Measurements from ENCODE around the gene TTC28. TPM values are rescaled to one million over a fixed set of nuclear protein-coding genes. Genes with fewer than 3 reads are reported as not detected.

The TTC28 gene
- total and polyA plus RNA-seq, 2 donors (not counting 3 experiments of a cell fraction or from before 2014, with no cell fraction given), result 16.5 to 51.1 TPM

- dilution Hi-C loops (cut with MboI; ENCODE audit: extremely low pct_ligation_motif_present, low sequenced_read_pairs) (no loop called here), intact Hi-C loops (cut with micrococcal nuclease) (no loop called here)
- POLR2A ChIA-PET, result no interaction called here
- CTCF ChIA-PET, result interaction anchor here (0.9 to 1.0 kb wide), 2 partner anchors 8 to 9 kb away, joined by 3 read pairs; no protein-coding TSS in a partner anchor
- TF ChIP-seq POLR2A (IDR thresholded peaks at IDR 0.05; ENCODE audit: low read depth, low read length), result no peak
- TF ChIP-seq, protein P1, sequence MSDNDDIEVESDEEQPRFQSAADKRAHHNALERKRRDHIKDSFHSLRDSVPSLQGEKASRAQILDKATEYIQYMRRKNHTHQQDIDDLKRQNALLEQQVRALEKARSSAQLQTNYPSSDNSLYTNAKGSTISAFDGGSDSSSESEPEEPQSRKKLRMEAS (IDR thresholded peaks at IDR 0.05; ENCODE audit: insufficient read depth, insufficient read length), result no peak
- no peak for TF ChIP-seq JUN (IDR thresholded peaks at IDR 0.05; ENCODE audit: borderline replicate concordance, insufficient read depth, insufficient read length, low read depth)
- TF ChIP-seq EZH2 (IDR thresholded peaks at IDR 0.05; ENCODE audit: borderline replicate concordance, low read depth, low read length, severe bottlenecking), result no peak
- no peak for TF ChIP-seq POLR2AphosphoS5 (IDR thresholded peaks at IDR 0.05; ENCODE audit: insufficient read depth, low read depth, low read length)
- TF ChIP-seq MYC (IDR thresholded peaks at IDR 0.05; ENCODE audit: low read depth, low read length), result no peak
- TF ChIP-seq, protein P2, sequence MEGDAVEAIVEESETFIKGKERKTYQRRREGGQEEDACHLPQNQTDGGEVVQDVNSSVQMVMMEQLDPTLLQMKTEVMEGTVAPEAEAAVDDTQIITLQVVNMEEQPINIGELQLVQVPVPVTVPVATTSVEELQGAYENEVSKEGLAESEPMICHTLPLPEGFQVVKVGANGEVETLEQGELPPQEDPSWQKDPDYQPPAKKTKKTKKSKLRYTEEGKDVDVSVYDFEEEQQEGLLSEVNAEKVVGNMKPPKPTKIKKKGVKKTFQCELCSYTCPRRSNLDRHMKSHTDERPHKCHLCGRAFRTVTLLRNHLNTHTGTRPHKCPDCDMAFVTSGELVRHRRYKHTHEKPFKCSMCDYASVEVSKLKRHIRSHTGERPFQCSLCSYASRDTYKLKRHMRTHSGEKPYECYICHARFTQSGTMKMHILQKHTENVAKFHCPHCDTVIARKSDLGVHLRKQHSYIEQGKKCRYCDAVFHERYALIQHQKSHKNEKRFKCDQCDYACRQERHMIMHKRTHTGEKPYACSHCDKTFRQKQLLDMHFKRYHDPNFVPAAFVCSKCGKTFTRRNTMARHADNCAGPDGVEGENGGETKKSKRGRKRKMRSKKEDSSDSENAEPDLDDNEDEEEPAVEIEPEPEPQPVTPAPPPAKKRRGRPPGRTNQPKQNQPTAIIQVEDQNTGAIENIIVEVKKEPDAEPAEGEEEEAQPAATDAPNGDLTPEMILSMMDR (IDR thresholded peaks at IDR 0.05; ENCODE audit: extremely low read depth in 1 of 2, insufficient read depth in 1 of 2, low read depth in 1 of 2, low read length in 2 of 2), result no peak
- no peak for TF ChIP-seq FOS (IDR thresholded peaks at IDR 0.05; ENCODE audit: borderline replicate concordance, insufficient read depth, low read length)
- no peak for TF ChIP-seq GATA2 (IDR thresholded peaks at IDR 0.05; ENCODE audit: insufficient read depth, insufficient read length, low read depth, low read length)
- DNase-seq (ENCODE audit: low read depth, low spot score) (no peak), FAIRE-seq (no peak)
- Histone ChIP-seq H3K79me2 (ENCODE audit: control insufficient read depth, insufficient read depth, low read length) (no peaks in the 10 kb centered on the region), H3K4me2 (ENCODE audit: insufficient read depth, low read length) (no peak overlapping the region), H3K4me3 (replicated peaks in 1 of 3; ENCODE audit: insufficient read depth in 1 of 3, low read depth in 1 of 3, low read length in 3 of 3) (no peak overlapping the region), H2AFZ (ENCODE audit: low read depth, low read length) (no peak overlapping the region), H3K4me1 (ENCODE audit: control insufficient read depth, extremely low read depth, insufficient read depth, low read length) (no peaks in the 10 kb centered on the region), H3K27ac (ENCODE audit: insufficient read depth, low read depth, low read length) (no peak overlapping the region), H4K20me1 (replicated peaks; ENCODE audit: control insufficient read depth, extremely low read depth, insufficient read depth, low read length) (no peaks in the 10 kb centered on the region), H3K27me3 (ENCODE audit: control insufficient read depth in 2 of 2, insufficient read depth in 2 of 2, low read length in 2 of 2) (no peaks in the 10 kb centered on the region), H3K9me1 (replicated peaks; ENCODE audit: control insufficient read depth, extremely low read depth, insufficient read depth, low read length) (peaks cover 2% of the 10 kb centered on the region), H3K9me3 (replicated peaks; ENCODE audit: control insufficient read depth, insufficient read depth, low read length) (no peaks in the 10 kb centered on the region), H3K9ac (replicated peaks; ENCODE audit: extremely low read depth, insufficient read depth, low read length) (no peak overlapping the region), H3K36me3 (ENCODE audit: control insufficient read depth in 2 of 2, extremely low read depth in 1 of 2, insufficient read depth in 2 of 2, low read length in 2 of 2) (no peaks in the 10 kb centered on the region)
- BruUV-seq (replicated peaks), result no TSS peak
These were observed 131.2 kb downstream of the TTC28 start for GRCh38 chr22:28548406-28548805.

Measured in endothelial cell of umbilical vein (primary cell).